Tibial artery (tissue), 4 donors: ENCODE data around the gene PRKD2.

Experiments
- DNase-seq, 2 donors: peaks; one replicate each; pipeline ENCODE4 v3.0.0-alpha.2; 2019
- H3K27ac ChIP-seq, 2 donors: fragments of 200-600 bp; sonication (generic) in 1 of 2; 1 replicate in 1 of 2; 2 replicates in 1 of 2; pipeline ENCODE4 v1.5.1; 2018 to 2019; ENCODE audit warnings: mild to moderate bottlenecking in 1 of 2
- H3K27me3 ChIP-seq, 2 donors: fragments of 200-600 bp; sonication (generic) in 1 of 2; one replicate each; pipeline versions ENCODE4 v1.5.1 to v1.6.0; 2016 to 2019
- H3K36me3 ChIP-seq, 3 donors: fragments of 200-600 bp; sonication (generic) in 2 of 3; one replicate each; pipeline ENCODE4 v1.5.1; 2016 to 2019; ENCODE audit warnings: mild to moderate bottlenecking in 2 of 3
- H3K4me1 ChIP-seq, 4 donors: fragments of 200-600 bp; sonication (generic) in 2 of 4; 1 replicate in 3 of 4; 2 replicates in 1 of 4; pipeline ENCODE4 v1.5.1; 2016 to 2019
- H3K4me3 ChIP-seq, 2 donors: fragments of 200-600 bp; sonication (generic) in 1 of 2; 1 replicate in 1 of 2; 2 replicates in 1 of 2; pipeline ENCODE4 v1.5.1; 2018 to 2019; ENCODE audit warnings: mild to moderate bottlenecking in 2 of 2
- H3K9me3 ChIP-seq, 3 donors: fragments of 200-600 bp; sonication (generic) in 1 of 3; one replicate each; pipeline ENCODE4 v1.5.1; 2016 to 2019
- CTCF ChIP-seq, 2 experiments: fragments of 200-600 bp in 1 of 2; fragments of 450-650 bp in 1 of 2; IDR thresholded peaks; one replicate each; pipeline ENCODE4 v1.5.1; 2017 to 2019; ENCODE audit warnings: antibody characterized with exemption in 2 of 2, mild to moderate bottlenecking in 1 of 2, moderate library complexity in 1 of 2
- intact Hi-C: fragments of 100-400 bp; cut with DNase I; formaldehyde crosslinking; loops from one replicate; pipeline ENCODE4 v1.15.0; 2023; ENCODE audit warnings: low total_unique reads

Gene PRKD2

GRCh38 chr19:46745521-46746280 is 28.8 kb upstream of the PRKD2 start, which contains the start of gene FKRP:
TSS of gene FKRP (plus strand) at chr19:46746057. CDS start at chr19:46755451, 9,394 bp downstream.
- Histone ChIP-seq H3K4me3 (peak within 1 kb of the TSS; percentile 94 to 100), H3K27ac (peak within 1 kb of the TSS; percentile 86 to 97), H3K4me1 (peaks cover 0 to 54% (median 34%) of the 10 kb centered on the region in 4 donors), H3K36me3 (peaks cover 0 to 11% (median 8%) of the 10 kb centered on the region in 3 donors), H3K27me3 (no peaks in the 10 kb centered on the region), H3K9me3 (no peaks in the 10 kb centered on the region)
- no peak for DNase-seq
- intact Hi-C loops = no loop called here
- no peak for TF ChIP-seq CTCF (IDR thresholded peaks at IDR 0.05)

GRCh38 chr19:46745030-46745429 is 28.1 kb upstream of the PRKD2 start:
- Histone ChIP-seq H3K9me3 (no peaks in the 10 kb centered on the region), H3K36me3 (peaks cover 0 to 8% (median 4%) of the 10 kb centered on the region in 3 donors), H3K4me3 (peak overlapping the region; percentile 94 to 100), H3K27me3 (no peaks in the 10 kb centered on the region), H3K27ac (peak overlapping the region; percentile 86 to 97), H3K4me1 (peaks cover 0 to 61% (median 37%) of the 10 kb centered on the region in 4 donors)
- TF ChIP-seq CTCF (IDR thresholded peaks at IDR 0.05) = no peak
- no peak for DNase-seq
- intact Hi-C loops = no loop called here

GRCh38 chr19:46744005-46744691 is 27.2 kb upstream of the PRKD2 start:
- Histone ChIP-seq H3K4me3 (peak overlapping the region in 1 of 2 donors; percentile 100), H3K9me3 (no peaks in the 10 kb centered on the region), H3K4me1 (peaks cover 0 to 69% (median 44%) of the 10 kb centered on the region in 4 donors), H3K27me3 (no peaks in the 10 kb centered on the region), H3K27ac (no peak overlapping the region), H3K36me3 (peaks cover 0 to 8% (median 0%) of the 10 kb centered on the region in 3 donors)
- DNase-seq = no peak
- no peak for TF ChIP-seq CTCF (IDR thresholded peaks at IDR 0.05)
- intact Hi-C loops = no loop called here

GRCh38 chr19:46742926-46743480 is 26.1 kb upstream of the PRKD2 start:
- Histone ChIP-seq H3K36me3 (peaks cover under 1 to 16% (median under 1%) of the 10 kb centered on the region in 3 donors), H3K27ac (no peak overlapping the region), H3K4me3 (no peak overlapping the region), H3K4me1 (peaks cover 0 to 77% (median 50%) of the 10 kb centered on the region in 4 donors), H3K27me3 (no peaks in the 10 kb centered on the region), H3K9me3 (no peaks in the 10 kb centered on the region)
- no peak for DNase-seq
- TF ChIP-seq CTCF (IDR thresholded peaks at IDR 0.05) = no peak
- intact Hi-C loops = no loop called here

GRCh38 chr19:46741447-46741846 is 24.5 kb upstream of the PRKD2 start:
- Histone ChIP-seq H3K27me3 (no peaks in the 10 kb centered on the region), H3K36me3 (peaks cover 6 to 32% (median 8%) of the 10 kb centered on the region in 3 donors), H3K4me1 (peaks cover 0 to 72% (median 46%) of the 10 kb centered on the region in 4 donors), H3K27ac (no peak overlapping the region), H3K9me3 (no peaks in the 10 kb centered on the region), H3K4me3 (no peak overlapping the region)
- intact Hi-C loops = no loop called here
- DNase-seq = no peak
- no peak for TF ChIP-seq CTCF (IDR thresholded peaks at IDR 0.05)
